Stimulated activated CD8-positive, alpha-beta memory T cell treated with anti-CD3 and anti-CD28 coated beads, Interleukin-7, amount 100 ng/mL, for 1 hour (primary cell): Measurements from ENCODE around the gene TTC23.

Source experiments
- DNase-seq, 2 donors: peaks; one replicate each; pipeline ENCODE4 v3.0.0-alpha.2; 2020; ENCODE audit warnings: low read depth in 2 of 2

The TTC23 gene

DNA sequence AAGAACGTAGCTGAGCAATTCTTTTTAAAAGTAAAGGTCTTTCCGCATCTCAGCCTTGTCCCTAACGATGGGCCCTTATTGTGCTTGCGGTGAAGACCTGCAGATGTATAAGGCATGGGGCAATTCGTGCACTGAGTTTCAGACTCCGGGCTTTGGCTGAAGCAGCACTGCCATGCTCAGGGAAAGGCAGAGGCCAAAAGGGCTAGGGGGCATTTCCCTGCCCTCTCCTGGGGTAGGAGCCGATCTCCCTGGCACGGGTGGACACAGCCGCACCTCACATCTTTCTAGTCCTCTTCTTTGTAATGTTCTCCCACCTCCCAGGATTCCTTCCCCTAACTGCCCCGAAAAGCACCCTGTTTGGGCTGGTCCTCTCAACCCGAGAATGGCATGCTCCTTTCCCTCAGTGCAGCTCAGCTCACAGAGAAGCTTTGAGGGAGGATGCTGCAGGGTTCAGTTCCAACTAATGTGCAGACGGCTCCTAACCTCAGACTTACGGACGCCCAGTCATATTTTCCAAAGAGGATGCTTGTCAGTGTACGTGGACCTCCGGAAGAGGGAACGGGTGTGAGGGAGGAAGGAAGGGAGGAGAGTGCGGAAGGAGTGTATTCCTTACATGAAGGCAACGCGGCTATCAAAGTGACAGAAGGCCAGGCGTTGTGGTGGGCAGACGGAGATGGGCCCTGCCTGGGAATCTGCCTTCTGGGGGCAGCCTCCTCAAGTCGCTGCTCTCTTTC lies 83.3 kb downstream of the TTC23 start:
- DNase-seq: no peak

DNA sequence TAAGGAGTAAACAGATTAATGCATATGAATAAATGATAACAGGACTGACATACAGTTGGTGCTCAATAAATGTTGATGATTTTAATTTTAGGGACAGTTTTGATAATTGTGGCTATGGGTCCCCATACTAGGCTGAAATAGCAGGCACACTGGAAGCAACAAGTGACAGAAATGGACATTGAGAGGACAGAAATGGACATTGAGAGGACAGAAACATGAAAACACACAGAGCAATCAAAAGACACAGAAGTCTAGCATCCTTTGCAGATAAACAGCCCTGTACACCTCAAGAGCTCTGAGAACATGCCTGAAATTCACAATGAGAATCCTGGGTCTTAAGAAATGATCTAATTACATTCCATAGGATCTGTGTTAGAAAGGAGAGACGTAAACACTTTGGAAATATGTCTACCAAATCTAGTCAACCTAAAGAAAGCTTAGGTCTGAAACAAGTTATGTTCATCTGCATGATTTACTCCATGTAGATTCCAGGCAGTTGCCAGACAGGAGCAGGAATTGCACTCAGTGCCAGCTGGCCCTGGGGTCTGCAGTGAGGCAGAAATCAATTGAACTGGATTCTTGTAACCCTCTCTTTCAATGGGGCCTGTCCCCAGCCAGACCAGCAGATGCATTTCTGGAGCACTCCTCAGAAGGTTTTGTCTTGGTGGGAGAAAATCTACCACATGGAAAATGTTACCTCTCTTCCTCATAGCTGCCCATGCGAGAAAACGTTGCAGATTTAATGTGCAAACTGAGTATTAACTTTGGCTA lies 84.2 kb downstream of the TTC23 start:
- DNase-seq: no peak

DNA sequence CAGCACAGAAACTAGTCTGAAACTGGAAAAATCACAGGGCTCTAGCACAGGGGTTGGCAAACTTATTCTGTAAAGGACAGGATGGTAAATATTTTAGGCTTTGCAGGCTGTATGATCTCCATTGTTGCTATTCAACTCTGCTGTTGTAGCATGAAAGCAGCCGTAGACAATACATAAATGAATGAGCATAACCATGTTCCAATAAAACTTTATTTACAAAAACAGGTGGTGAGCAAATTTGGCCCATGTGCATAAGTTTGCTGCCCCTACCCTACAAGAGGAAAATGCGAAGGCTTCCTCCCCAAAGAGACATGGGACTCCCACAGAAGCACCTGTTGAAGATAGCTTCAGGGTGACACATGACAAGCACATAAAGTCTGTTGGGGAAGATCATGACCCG lies 85.3 kb downstream of the TTC23 start:
- no peak for DNase-seq

DNA sequence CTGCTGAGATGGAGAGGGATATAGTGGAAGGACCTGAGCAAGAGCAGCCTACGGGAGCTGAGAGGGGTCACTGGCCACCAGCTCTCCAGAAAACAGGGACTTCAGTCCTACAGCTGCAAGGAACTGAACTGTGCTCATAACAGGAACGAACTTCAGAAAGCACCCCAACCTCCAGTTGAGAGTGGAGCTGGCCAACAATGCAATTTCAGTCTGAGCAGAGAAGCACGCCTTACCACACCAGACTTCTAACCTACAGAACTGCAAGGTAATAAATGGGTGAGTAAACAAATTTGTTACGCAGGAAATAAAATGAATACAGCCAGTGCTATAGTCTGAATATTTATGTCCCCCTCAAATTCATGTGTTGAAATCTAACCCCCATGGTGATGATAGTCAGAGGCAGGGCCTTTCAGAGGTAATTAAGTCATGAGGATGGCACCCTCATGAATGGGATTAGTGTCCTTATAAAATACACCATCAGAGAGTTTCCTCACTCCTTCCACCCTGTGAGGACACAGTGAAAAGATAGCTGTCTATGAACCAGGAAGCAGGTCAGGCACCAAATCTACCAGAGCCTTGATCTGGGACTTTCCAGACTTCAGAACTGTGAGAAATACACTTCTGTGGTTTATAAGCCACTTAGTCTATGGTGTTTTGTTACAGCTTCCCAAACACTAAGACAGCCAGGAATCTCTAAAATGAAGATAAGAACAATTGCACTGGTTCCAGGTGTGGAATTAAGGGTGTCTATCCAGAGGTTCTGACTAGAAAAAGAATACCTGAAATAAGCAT lies 85.9 kb downstream of the TTC23 start:
- no peak for DNase-seq

DNA sequence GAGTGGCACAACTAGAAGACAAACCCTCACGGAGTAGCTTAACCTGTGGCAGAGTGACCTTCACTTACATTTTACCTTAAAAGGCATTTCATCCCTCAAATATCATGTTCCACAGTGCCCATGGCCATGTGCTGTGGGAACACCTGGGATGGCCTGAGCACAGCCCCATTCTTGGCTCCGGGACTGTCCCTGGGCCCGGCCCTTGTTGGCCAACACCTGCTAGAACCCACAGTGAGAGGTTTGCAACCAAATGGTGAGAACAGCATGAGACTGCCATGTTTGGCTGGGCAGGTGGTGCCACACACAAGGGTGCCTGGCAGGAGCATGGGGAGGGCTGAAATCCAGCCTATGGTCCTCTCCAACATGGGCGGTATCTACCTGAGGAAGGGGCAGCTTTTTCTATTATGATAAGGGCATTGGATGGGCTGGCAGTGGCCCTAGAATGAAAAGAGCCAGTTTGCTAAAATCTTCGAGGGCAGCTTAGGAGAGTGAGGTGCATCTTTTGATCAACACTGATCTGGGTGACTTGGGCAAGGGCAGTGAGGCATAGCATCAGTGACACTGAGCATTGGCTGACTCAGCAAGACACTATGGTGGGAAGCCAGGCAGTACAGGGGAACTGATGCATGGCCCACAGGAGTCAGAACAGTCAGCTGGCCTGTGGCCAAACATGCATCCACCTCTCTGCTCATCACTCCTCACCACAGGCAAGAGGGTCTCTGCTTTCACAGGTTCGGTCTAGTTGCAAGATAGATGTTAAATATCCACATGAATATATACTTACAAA lies 90.6 kb downstream of the TTC23 start:
- no peak for DNase-seq

DNA sequence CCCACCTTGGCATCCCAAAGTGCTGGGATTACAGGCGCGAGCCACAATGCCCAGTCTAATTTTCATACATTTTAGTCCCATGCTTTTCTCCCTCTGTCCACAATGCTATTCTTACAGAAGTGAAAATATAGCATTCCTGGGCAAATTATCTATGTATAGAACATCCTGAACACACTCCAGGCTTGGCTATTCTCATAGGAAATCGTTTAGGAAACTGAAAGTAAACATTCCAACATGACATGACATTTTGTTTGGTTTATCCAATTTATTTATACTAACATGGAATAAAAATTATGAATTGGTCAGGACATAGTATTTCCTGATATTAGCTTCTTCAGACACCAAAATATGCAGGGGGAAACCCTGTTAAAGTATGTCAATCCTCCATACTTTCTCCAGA lies 91.9 kb downstream of the TTC23 start:
- no peak for DNase-seq

DNA sequence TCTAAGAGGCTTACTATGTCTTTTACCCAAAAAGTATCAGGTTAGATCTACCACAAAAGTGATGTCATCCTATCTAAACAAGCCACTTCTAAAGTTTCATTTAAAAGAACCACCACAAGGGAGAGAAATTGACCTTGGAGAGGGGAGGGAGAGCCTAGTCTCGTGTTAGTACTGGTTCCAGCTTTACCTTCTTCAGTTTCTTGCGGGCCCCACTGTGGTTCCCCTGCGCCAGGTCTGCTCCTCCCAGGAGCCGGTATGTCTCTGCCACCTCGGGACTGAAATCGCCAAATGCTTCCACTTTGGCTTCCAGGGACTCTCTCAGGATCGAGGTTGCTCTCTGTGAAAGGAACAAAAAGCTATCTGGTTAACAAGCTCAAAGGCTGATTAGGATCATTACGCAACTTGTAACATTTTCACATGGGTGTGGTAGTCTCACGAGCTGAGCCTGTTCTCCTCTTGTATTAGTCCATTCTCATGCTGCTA lies 93.4 kb downstream of the TTC23 start:
- no peak for DNase-seq

DNA sequence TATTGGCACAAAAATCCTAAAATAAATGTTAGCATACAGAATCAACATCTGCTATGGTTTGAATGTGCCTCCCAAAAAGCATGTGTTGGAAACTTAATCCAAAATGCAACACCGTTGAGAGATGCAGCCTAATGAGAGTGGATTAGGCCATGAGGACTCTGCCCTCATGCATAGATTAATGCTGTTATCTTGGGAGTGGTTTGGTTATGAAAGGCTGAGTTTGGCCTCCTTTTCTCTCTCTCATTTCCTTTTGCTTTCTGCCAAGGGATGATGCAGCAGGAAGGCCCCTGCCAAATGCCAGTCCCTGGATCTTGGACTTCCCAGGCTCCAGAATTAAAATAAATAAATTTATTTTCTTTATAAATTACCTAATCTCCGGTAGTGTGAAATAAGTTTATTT lies 95.1 kb downstream of the TTC23 start:
- no peak for DNase-seq

DNA sequence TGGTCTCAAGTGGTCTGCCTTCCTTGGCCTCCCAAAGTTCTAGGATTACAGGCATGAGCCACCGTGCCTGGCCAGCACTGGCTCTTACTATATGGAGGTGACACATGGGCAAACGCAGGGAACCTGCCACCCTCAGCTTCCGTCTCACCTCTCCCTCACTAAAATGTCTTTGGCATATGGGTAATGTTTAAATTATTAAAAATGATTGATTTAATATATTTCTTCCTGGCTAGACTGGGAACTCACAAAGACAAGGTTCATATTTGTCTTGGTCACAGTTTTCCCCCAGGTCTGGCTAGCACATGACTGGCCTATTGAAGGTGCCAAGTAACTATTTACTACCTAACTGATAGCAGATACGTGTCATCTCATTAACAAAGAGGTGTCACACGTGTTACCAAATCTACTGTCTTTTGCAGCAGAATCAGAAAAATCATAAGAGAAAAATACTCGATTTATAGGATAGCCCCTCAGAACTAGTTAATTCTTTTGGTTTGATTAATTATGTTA lies 96.3 kb downstream of the TTC23 start:
- no peak for DNase-seq

DNA sequence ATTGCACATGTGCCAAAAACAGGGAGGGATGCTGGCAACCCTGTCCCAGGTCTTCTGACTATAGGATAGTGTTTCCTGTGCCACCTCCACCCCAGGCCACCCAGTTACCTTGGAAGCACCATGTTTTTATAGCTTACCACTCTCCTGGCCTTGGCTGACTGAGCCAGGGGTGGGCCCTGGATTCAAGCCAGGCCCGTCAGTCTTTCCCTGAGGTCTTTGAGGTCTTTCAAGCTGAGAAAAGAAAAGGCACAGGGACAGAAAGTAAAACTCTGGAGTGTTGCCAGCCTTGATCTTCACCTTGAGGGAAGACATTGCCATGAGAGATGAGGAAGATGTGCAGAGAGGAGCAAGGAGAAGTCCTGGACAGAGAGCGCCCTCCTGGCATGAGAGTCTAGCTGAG lies 98.2 kb downstream of the TTC23 start:
- no peak for DNase-seq

DNA sequence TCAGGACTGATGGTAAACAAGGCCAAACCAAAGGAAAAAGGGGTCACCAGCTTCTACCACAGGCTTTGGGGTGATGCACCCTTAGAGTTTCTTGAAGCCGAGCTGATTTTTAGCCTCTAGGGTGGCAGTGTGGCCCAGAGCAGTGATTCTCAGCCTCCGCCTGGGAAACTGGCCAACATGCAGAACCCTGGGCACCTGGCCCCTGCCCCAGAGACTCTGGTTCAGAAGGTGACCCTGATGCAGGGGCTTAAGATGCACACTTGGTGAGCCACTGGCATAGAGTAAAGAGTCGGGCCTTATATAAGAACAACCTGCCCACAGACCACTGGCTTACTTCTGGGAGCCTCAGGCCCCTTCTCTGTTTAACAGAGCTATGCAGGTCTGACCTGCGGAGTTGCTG lies 100.0 kb downstream of the TTC23 start:
- no peak for DNase-seq

DNA sequence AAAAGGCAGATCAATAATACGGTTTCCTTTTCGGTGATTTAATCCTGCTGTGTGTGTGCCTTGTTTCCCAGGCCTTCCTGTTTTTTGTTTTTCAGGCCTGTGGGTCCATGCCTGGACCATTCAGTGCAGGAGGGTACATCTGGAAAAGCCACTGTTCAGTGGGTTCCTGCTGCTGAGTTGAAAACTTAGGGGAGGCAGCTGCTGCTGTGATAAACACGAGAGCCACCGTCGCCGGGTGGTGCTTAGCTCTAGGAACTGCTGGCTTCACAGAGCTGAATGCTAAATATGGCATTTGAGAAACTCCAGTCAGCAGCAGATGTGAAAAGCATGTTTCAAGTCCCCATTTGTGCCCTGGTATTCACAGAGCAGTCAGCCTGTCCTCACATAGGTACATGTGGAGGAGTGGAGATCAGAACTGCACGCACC lies 100.5 kb downstream of the TTC23 start:
- no peak for DNase-seq

DNA sequence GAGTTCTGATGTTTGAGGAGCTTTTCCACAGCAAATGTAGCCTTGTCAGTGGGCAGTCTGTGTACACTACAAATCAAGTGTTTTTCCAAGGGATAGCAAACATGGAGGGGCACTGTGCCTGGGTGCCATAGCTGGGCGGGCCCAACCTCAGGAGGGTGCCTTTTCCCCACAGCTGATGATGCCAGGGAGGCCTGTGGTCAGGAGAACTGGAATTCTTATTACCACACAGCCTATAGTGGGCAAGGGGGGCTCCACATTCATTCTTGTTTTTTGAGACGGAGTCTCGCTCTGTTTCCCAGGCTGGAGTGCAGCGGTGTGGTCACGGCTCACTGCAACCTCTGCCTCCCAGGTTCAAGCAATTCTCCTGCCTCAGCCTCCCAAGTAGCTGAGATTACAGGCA lies 102.7 kb downstream of the TTC23 start:
- no peak for DNase-seq

DNA sequence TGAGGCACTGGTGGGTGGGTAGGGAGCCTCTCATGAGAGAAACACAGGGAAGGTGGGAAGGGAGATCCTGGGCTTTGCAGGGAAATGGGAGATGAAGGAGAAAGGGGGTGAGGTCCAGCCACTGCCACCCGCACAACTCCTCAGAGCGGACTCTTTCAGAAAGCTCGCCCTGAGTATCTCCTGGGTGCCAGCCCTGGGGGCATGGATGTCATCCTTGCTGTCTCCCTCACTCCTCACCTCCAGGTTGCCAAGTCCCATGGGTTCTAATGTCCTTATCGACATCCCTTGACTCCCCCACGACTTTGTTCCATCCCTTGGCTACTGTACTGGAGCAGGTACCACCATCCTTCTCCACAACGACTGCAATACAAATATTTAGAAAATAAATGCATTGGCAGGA lies 103.6 kb downstream of the TTC23 start:
- no peak for DNase-seq

DNA sequence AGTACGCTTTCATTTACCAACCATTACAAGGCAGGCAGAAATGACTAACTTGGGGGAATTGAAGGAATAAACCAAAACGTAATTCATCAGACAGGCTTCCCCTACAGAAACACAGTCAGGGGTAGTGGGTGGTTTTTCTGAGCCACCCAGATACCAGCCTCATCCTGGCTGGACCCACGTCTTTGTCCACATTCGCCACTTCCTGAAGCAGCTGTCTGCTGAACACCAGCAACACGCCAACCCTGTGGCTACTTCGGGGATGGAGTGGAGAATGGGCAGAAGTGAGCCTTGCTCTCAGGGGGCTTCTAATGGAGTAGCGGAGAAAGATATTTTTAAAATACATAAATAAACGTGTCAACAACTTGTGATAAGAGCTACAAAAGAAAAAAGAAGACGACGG lies 104.4 kb downstream of the TTC23 start:
- no peak for DNase-seq

DNA sequence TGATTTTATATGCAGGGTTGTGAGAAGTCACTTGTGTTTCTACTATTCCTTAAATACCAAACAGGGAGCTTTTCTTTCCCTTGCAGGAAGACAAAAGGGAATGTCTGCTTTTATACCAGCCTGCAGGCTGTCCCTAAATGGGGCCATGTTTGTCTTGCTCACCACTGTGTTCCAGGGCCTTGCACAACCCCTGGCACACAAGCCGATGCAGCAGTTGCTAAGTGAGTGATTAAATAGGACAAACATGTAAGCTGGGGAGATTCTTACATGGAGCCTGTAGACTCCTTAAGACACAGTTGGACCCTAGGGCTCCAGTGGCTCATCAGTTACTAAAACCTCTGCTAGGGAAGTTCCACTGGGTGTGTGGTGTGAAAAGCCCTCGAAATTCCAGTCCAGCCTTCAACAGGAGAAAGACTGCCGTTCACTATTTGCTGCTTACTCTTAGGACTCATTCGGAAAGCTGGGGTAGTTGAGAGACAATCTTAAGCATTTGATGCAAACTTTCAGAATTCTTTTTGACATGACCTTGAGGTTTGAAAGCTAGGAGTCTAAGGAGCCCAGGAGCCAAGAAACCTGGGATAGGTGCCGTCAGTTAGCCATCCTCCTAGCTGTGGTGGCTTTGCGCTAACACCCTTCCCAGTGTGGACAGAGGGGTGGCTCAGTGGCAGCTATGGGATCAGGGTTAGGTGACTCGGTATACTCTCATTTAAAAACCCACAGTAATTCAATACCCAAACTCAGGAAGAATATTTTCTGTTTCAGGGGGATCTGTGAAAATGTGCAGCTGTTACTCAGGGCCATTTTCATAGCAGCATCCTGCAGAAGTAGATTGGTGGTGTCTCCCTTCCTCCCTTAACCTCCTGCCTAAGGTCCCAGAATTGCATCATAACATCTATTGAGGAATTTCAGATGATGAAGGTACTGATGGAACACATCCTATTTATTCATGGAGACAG lies 105.4 kb downstream of the TTC23 start:
- no peak for DNase-seq

DNA sequence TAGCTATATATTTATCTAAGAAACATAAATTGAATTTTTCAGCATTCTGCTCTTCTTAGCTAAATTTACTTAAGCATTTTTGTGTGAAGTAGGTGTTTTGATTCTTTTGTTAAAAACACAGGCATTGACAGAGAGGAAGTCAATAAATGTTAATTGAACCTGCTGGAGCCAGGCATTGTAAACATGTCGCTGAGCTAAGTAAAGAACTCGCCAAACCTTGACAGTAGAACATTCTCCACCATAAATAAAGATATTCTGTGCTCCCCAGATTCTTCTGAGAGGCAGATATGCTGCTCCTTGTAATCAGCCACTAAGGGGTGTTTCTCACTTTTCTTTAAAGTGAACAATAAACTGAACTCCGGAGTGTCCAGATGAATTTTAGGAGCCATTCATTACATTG lies 106.1 kb downstream of the TTC23 start:
- DNase-seq: no peak

DNA sequence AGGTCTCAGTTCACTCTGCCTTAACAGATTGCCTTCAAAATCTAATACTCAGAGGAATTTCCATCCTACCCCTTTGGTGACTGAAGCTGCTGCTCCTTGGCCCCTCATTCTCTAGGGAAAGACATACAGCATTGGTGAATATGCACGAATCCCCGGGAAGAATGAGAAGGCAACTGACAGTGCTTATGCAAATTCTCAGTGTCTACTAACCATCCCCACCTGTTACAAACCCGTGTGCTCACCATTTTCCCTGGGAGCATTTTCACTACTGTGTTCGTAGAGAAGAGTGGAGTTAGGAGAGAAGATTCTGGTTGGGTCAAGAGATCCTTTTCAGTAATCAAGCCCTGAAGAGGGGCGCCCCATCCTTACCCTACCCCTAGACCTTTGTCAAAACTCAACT lies 106.8 kb downstream of the TTC23 start:
- DNase-seq: no peak

DNA sequence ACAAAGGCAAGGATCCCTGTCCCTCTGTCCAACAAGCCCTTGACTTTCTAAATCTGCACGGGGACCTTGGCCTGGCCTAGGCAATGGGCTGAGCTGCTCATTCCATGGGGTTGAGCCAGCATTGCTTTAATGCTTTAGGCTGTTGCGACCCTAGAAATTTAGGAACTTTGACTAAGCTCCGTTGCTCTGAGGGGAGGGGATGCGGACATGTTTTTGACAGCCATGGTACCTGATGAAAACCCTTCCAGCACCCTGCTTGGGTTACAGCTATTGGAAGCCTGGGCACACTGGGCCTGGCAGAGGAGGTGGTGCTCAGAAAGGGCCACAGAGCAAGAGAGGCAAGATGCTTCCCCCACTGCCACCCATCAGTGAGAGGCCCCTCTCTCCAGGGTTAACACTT lies 107.4 kb downstream of the TTC23 start:
- no peak for DNase-seq

DNA sequence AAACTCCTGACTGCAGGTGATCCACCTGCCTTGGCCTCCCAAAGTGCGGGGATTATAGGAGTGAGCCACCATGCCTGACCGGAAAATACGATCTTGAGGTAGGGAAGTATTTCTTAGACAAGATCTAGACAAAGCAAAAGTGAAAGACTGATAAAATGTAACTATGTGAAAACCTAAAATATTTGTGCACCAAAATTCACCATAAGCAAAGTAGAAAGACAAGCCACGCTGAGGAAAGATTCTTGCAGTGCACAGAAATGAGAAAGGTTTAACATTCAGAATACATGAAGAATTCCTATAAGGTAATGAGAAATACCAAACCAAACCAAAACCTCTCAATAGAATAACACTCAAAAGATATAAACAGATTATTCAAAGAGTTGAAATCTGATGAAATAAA lies 108.8 kb downstream of the TTC23 start:
- no peak for DNase-seq
